SK-N-SH treated with all-trans-retinoic acid at 6 μM for 48 hours (cell line): ENCODE measurements around the gene LCN12.

Experiments
- ATAC-seq: fragments of 200-7000 bp; cut with Tn5 transposase; 3 replicates; pipeline ENCODE4 v1.9.1; 2020; ENCODE audit warnings: mild to moderate bottlenecking, moderate library complexity
- ARNTL ChIP-seq: fragments of 450-650 bp; formaldehyde crosslinking; IDR thresholded peaks from 2 replicates; pipeline ENCODE4 v1.5.0; 2020; ENCODE audit warnings: low read depth, mild to moderate bottlenecking, moderate library complexity, borderline replicate concordance
- BACH2 ChIP-seq: fragments of 250-450 bp; sonication (Bioruptor Pico); IDR thresholded peaks from 2 replicates; pipeline ENCODE4 v1.9.0; 2021; ENCODE audit warnings: mild to moderate bottlenecking, borderline replicate concordance
- CREB5 ChIP-seq: fragments of 250-450 bp; sonication (Bioruptor Pico); IDR thresholded peaks from 2 replicates; pipeline ENCODE4 v1.5.1; 2020; ENCODE audit warnings: low read depth, mild to moderate bottlenecking, moderate library complexity
- CSDC2 ChIP-seq: fragments of 250-450 bp; sonication (Bioruptor Pico); IDR thresholded peaks from 2 replicates; pipeline ENCODE4 v1.5.0; 2020; ENCODE audit warnings: mild to moderate bottlenecking, moderate library complexity
- CSRNP3 ChIP-seq: fragments of 250-450 bp; sonication (Bioruptor Pico); IDR thresholded peaks from 2 replicates; pipeline ENCODE4 v1.5.1; 2021; ENCODE audit warnings: mild to moderate bottlenecking, moderate library complexity
- ESRRG ChIP-seq: fragments of 250-450 bp; sonication (Bioruptor Pico); IDR thresholded peaks from 2 replicates; pipeline ENCODE4 v1.6.1; 2021; ENCODE audit warnings: mild to moderate bottlenecking
- GLIS3 ChIP-seq: fragments of 250-450 bp; sonication (Bioruptor Pico); IDR thresholded peaks from 2 replicates; pipeline ENCODE4 v1.5.0; 2020; ENCODE audit warnings: mild to moderate bottlenecking, moderate library complexity
- ISL1 ChIP-seq: fragments of 250-450 bp; sonication (Bioruptor Pico); IDR thresholded peaks from 2 replicates; pipeline ENCODE4 v2.1.2; 2022; ENCODE audit warnings: mild to moderate bottlenecking, moderate library complexity
- OSR1 ChIP-seq: fragments of 250-450 bp; sonication (Bioruptor Pico); IDR thresholded peaks from 2 replicates; pipeline ENCODE4 v1.8.0; 2022; ENCODE audit warnings: moderate library complexity, mild to moderate bottlenecking, inconsistent platforms
- PATZ1 ChIP-seq: fragments of 250-450 bp; sonication (Bioruptor Pico); IDR thresholded peaks from 2 replicates; pipeline ENCODE4 v1.8.0; 2020; ENCODE audit warnings: mild to moderate bottlenecking, moderate library complexity, borderline replicate concordance
- POU6F1 ChIP-seq: fragments of 250-450 bp; sonication (Bioruptor Pico); IDR thresholded peaks from 2 replicates; pipeline ENCODE4 v1.8.0; 2021; ENCODE audit warnings: low read depth, mild to moderate bottlenecking, moderate library complexity, borderline replicate concordance
- PPARA ChIP-seq: fragments of 250-450 bp; sonication (Bioruptor Pico); IDR thresholded peaks from 2 replicates; pipeline ENCODE4 v1.5.0; 2020; ENCODE audit warnings: mild to moderate bottlenecking, borderline replicate concordance
- SNAI2 ChIP-seq: fragments of 250-450 bp; sonication (Bioruptor Pico); IDR thresholded peaks from 2 replicates; pipeline ENCODE4 v1.5.0; 2020; ENCODE audit warnings: mild to moderate bottlenecking, moderate library complexity
- TSHZ2 ChIP-seq: fragments of 250-450 bp; sonication (Bioruptor Pico); IDR thresholded peaks from 2 replicates; pipeline ENCODE4 v1.5.0; 2020; ENCODE audit warnings: mild to moderate bottlenecking, moderate library complexity
- ZC3H10 ChIP-seq: fragments of 250-450 bp; sonication (Bioruptor Pico); IDR thresholded peaks from 2 replicates; pipeline ENCODE4 v1.5.1; 2021; ENCODE audit warnings: mild to moderate bottlenecking, moderate library complexity
- ZNF565 ChIP-seq: fragments of 450-650 bp; formaldehyde crosslinking; conservative IDR thresholded peaks from 2 replicates; pipeline ENCODE4 v1.5.0; 2020; ENCODE audit warnings: low read depth, mild to moderate bottlenecking, moderate library complexity
- ZNF8 ChIP-seq: fragments of 450-650 bp; formaldehyde crosslinking; IDR thresholded peaks from 2 replicates; pipeline ENCODE4 v1.5.0; 2020; ENCODE audit warnings: mild to moderate bottlenecking, moderate library complexity

LCN12 gene

GRCh38 chr9:136964833-136965422, 12.9 kb downstream of the LCN12 start:
- TF ChIP-seq POU6F1 (CRISPR knock-in tag) (no peak), CSRNP3 (no peak)
- TF ChIP-seq, all 23 proteins: peak for 0
- ATAC-seq: no peak

GRCh38 chr9:136965771-136966484, 13.9 kb downstream of the LCN12 start:
- no peak for ATAC-seq
- TF ChIP-seq CREB5 (CRISPR knock-in tag) (no peak), ZNF8 (CRISPR knock-in tag) (no peak), ZNF565 (CRISPR knock-in tag) (no peak), GLIS3 (CRISPR knock-in tag) (no peak), PATZ1 (CRISPR knock-in tag) (no peak), ZC3H10 (CRISPR knock-in tag) (no peak), ARNTL (CRISPR knock-in tag) (no peak), CSRNP3 (no peak), POU6F1 (CRISPR knock-in tag) (no peak), CSDC2 (no peak), ISL1 (no peak), SNAI2 (no peak), OSR1 (no peak), PPARA (CRISPR knock-in tag) (no peak), BACH2 (CRISPR knock-in tag) (no peak), ESRRG (CRISPR knock-in tag) (no peak), TSHZ2 (no peak)
